Measurements from ENCODE around the gene WDR41. TPM values are rescaled to one million over a fixed set of nuclear protein-coding genes. Genes with fewer than 3 reads are reported as not detected.

Gene WDR41
- total and polyA plus RNA-seq, 2 of the 4 experiments (the other 2 are of a cell fraction), result 38.1 to 72.1 TPM

GRCh38 chr5:77419644-77420582, 72.2 kb downstream of the WDR41 start (continued):
- no peak for TF ChIP-seq ELK1 (IDR thresholded peaks at IDR 0.05; ENCODE audit: borderline replicate concordance, low read depth, low read length)

All from IMR-90 (cell line).